ENCODE results near the gene CATSPER3.

The CATSPER3 gene

DNA sequence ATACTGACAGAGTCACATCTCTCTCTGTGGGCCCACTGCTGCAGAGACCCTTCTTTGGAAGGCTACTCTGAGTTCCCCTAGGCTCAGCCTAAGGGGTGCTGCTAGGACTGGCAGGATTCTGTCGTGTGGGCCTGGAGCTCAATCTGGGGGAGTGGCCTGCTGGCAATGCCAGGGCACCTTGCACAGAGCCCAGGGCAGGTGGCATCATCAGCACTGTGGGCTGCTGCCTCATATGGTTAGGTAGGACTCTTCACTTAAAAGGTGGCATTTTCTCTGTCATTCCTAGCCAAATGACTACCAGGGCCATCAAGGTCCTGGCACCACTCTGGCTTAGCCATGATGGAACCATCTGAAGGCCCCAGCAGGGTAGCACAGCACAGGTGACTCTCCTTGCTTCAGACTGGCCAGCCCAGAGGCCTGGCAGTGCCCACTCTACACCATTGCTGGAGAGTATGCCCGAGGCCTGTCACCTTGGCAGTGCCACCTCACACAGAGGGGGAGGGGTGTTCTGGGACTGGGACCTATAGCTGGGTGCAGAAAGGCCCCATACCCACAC is 44.4 kb downstream of the CATSPER3 start:
- DNase-seq, result no peak

- no peak for DNase-seq
Measured at GRCh38 chr5:135012951-135013391, 45.3 kb downstream of the CATSPER3 start.

- no peak for DNase-seq
Measured at GRCh38 chr5:135013445-135013844, 45.7 kb downstream of the CATSPER3 start.

GRCh38 chr5:135013947-135014570 is 46.4 kb downstream of the CATSPER3 start:
- no peak for DNase-seq

GRCh38 chr5:135015942-135016341 is 48.2 kb downstream of the CATSPER3 start:
- no peak for DNase-seq

DNA sequence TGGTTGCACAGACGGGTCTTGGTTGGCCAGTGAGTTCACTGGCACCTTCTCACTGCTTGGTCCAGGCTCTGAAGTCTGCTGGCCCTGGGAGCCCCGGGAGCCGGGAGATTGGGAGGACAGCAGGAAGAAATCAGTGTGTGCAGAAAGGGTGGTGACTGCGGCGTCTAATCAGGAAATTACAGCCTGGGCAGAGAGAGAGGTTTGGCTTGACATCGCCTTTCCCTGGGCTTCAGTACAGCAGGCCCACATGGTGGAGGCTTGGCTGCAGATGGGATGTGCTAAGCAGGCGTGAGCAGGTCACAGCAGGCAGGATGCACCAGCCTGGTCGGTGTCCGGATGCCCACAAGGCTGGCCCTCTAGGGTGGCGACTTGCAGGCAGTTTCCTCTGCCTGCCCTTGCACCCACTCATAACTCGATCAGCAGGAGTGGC is 49.2 kb downstream of the CATSPER3 start:
- no peak for DNase-seq

DNA sequence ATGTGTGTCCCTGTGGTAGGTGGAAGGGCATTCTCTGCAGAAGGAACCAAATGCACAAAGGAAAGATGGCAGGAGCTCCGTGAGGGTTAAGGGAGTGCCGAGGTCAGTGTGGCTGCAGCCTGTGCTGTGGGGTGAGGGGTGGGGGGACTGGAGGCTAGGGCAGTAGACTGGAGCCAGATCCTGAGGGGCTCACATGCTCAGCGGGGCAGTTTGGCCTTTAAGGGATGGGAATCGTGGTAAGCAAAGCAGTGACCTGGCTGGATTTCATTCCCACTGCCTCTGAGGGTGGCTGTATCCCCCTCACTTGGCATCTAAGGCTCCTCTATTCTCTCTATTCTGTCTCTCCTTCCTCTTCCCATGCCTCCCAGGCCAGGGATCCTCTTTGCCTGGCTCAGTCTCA is 50.8 kb downstream of the CATSPER3 start:
- no peak for DNase-seq

- no peak for DNase-seq
Measured at GRCh38 chr5:135019314-135019713, 51.6 kb downstream of the CATSPER3 start.

GRCh38 chr5:135020111-135020895 is 52.6 kb downstream of the CATSPER3 start:
- no peak for DNase-seq

- no peak for DNase-seq
Measured at GRCh38 chr5:135024956-135025729, 57.4 kb downstream of the CATSPER3 start.

DNA sequence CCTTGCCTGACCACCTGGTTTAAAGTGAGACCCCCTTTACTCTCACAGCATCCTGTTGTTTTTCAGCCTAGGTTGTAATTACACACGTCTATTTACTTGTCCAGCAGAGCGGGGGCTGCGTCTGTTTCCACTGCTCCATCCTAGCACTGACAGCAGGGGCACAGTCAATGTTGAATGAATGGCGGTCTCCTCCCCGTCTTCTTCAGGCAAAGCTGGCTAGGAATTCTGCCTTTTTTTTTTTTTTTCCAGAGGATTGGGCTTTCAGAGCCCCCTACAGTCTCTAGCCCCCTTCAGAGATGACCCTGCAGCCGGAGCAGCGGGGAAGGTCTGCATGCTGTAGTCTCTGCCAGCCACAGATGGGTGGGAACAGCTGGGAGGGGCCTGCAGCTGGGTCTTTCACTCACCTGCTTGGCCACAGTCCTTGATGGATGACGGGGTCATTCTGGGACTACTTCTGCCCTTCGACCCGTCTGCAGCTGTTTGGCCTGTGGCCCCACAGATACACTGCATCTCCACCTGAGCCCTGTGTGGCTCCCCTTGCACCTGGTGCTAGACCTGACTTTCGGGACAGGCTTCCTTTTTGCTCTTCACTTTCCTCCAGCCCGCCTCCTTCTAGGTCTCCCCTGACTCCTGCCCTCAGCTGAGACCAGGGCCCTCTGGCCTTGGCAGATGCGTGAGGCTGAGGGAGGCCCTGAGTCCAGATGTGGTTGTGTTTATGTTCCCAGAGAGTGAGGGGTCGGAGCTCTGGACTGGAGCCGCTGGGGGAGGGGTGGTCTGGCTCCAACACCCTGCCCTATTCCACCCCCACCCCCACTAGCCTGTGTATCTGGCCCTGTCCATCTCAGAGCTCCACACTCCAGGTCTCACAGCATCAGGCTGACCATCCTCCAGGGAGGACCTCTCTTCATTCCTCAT is 58.3 kb downstream of the CATSPER3 start:
- no peak for DNase-seq

- DNase-seq, result no peak
Measured at GRCh38 chr5:135026645-135027265, 59.0 kb downstream of the CATSPER3 start.

GRCh38 chr5:135027266-135027696 is 59.6 kb downstream of the CATSPER3 start:
- no peak for DNase-seq

DNA sequence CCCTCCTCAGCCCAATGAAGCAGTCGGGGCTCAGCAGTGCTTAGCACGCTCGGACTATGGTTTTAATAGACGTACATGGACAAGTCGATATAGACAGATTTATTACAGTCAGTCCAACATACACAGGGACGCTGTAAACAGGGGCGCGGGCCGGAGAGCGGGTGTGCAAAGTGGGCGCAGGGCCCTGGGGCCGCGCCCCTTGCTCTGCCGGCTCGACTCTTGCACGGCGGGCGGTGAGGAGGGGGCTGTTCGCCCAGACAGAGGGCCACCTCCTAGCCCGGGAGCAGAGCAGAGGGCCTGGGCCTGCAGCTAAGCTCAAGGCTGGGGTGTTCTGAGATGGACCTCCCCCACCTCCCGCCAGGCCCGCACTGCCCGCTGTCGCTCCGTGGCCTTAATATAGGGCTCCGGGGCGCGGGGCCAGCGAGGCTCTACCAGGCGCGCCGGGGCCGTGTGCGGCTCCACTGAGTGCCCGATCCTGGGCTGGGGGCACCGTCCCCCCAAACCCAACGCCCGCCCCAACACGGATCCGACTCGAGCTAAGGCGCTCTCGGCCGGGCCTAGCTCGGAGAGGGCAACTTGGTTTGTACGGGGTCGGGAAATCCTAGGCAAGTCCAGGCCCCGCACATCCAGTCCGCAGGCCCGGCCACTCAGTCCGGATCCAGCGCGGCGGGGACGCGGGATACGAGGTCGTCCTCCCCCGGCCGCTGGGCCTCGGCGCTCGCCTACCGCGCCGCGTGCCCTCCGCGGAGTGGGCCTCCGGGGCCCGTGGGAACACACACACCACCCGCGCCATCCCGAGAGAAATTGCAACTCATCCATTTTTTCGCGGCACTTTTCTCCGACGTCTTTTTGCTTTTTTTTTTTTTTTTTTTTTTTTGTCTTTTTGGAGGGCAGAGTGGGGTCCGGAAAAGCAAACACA is 60.2 kb downstream of the CATSPER3 start:
- no peak for DNase-seq

- DNase-seq, result no peak
Measured at GRCh38 chr5:135028791-135029476, 61.2 kb downstream of the CATSPER3 start.

- DNase-seq, result no peak
Measured at GRCh38 chr5:135029477-135030122, 61.9 kb downstream of the CATSPER3 start.

DNA sequence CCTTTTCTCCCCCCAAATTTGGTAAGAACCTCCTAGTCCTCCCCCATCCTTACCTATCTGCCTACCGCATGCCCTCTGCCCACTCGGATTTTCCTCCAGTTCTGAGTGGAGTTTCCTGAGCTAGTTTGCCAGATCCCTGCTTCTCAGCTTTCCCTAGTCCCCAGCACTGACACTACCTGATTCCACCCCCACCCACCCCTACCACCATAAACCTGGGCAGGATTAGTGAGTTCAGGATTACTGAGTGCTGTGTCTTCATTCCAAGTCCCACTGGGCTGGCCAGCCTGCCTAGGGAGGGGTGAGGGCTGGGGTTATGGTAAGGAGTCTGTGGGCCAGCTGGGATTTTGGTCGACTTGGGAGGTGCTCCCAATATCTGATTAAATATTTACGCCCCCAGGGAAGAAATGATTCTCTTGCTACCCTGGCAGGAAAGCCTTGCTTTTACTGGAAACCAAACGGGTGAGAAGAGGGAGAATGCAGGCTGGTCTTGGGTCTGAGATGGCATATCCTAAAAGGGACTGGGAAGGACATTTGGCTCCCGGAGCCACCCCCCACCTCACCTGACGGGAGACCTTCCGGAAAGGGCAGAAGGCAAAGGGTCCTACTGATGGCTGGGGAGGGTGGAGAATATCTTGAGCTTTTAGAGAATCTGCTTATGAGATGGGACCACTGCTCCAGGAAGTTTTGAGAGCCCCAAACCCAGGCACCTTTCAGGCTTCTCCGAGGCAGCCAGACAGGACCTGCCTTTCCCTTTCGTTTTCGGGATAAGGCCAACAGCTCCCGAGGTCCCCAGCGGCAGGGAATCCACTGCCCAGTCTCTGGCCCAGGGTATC is 62.6 kb downstream of the CATSPER3 start:
- no peak for DNase-seq

Data from NCI-H1105 treated with DMSO at 0.1 percent for 48 hours (cell line).